ENCODE measurements around the gene UCK1.

The UCK1 gene

DNA sequence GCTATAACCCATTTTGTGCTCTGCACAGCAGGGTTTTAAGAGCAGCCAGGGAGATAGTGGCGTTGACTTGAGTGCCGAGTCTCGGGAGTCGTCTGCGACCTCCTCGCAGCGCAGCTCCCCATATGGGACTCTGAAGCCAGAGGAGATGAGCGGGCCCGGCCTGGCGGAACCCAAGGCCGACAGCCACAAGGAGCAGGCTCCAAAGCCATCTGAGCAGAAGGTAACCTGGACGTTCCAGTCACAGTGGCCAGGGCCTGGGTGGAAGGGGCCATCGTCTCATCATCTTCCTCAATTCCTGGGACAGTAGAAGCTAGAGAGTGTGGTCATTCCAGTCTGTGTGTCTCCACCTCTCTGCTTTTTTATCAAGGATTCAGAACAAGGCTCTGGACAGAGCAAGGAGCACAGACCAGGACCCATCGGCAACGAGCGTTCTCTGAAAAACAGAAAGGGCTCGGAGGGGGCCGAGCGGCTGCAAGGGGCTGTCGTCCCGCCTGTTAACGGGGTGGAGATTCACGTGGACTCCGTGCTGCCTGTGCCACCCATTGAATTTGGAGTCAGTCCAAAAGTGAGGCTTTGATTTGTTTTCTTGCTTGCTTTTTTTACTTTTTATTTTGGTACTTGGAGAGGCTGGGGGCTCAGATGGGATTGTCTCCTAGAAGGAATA is 48.6 kb downstream of the UCK1 start:
- in situ Hi-C loops (cut with MboI; ENCODE audit: low sequenced_read_pairs, unreplicated experiment): loop anchor here (10.0 kb wide), 1 partner anchor 118 kb away; no protein-coding TSS in a partner anchor
- TF ChIP-seq, protein P1, sequence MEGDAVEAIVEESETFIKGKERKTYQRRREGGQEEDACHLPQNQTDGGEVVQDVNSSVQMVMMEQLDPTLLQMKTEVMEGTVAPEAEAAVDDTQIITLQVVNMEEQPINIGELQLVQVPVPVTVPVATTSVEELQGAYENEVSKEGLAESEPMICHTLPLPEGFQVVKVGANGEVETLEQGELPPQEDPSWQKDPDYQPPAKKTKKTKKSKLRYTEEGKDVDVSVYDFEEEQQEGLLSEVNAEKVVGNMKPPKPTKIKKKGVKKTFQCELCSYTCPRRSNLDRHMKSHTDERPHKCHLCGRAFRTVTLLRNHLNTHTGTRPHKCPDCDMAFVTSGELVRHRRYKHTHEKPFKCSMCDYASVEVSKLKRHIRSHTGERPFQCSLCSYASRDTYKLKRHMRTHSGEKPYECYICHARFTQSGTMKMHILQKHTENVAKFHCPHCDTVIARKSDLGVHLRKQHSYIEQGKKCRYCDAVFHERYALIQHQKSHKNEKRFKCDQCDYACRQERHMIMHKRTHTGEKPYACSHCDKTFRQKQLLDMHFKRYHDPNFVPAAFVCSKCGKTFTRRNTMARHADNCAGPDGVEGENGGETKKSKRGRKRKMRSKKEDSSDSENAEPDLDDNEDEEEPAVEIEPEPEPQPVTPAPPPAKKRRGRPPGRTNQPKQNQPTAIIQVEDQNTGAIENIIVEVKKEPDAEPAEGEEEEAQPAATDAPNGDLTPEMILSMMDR (IDR thresholded peaks at IDR 0.05; ENCODE audit: borderline replicate concordance, control extremely low read depth, extremely low read depth, insufficient read depth, missing control alignments): no peak
- DNase-seq (ENCODE audit: low spot score): no peak

DNA sequence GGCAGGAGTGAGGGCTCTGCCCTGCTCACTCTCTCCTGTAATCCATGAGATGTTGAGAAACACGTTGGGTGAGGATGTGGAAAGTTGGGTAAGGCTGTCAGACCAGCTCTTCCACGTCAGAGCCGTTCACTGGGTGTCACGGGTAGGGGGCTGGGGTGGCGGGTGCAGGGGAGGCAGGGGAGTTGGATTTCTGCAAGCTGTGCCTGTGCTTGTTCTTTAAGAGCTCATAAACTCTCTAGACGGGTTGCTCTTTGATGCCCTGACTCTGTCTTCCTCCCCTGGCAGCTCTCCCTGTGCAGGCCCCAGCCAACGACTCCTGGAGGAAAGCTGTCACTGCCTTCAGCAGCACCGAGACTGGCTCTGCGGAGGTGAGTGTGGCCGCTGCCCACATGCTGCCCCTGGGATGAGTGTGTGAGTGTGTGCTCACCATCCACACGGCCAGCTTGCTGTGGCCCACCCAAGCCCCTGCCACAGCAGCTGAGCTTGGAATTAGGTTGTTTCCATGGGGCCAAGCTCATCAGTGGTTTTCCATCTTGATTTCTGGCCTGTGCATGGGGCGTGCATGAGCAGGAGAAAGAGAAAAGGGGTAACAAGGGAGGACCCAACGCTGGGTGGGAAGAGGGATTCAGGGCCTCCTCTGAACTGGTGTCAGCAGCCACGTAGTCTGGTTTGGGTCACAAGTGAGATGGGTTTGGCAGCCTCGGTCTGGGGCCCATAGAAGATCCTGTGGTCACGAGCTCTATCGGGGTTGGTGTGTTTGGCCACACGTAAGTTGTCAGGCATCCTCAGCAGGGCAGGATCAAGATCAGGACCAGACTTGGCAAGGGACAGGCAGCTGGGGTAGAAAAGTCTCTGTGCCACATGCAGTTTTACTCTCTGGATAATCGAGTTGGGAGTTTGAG is 49.4 kb downstream of the UCK1 start:
- TF ChIP-seq, protein P1 (IDR thresholded peaks at IDR 0.05; ENCODE audit: borderline replicate concordance, control extremely low read depth, extremely low read depth, insufficient read depth, missing control alignments): no peak
- DNase-seq (ENCODE audit: low spot score): no peak
- in situ Hi-C loops (cut with MboI; ENCODE audit: low sequenced_read_pairs, unreplicated experiment): loop anchor here (10.0 kb wide), 1 partner anchor 117 kb away; no protein-coding TSS in a partner anchor

DNA sequence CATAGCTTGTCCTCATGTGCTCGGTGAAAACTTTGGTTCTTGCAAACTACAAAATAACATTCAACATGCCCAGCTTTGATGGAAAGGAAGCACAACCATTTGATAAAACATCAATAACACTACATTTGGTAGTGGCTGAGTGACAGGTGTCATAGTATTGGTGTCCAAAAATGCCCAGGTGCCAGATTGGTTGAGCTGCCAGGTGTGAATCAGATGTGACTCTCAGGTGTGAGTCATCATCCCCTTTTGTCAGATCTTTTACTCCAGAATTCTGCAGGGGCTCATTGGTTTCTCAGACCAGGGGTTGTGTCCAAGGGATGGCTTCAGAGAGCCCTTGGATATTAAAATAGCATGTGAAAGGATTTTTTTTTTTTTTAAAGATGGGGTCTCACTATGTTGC is 50.8 kb downstream of the UCK1 start:
- no peak for DNase-seq (ENCODE audit: low spot score)
- TF ChIP-seq, protein P1 (IDR thresholded peaks at IDR 0.05; ENCODE audit: borderline replicate concordance, control extremely low read depth, extremely low read depth, insufficient read depth, missing control alignments): no peak
- in situ Hi-C loops (cut with MboI; ENCODE audit: low sequenced_read_pairs, unreplicated experiment): loop anchor here (10.0 kb wide), 1 partner anchor 115 kb away; no protein-coding TSS in a partner anchor

DNA sequence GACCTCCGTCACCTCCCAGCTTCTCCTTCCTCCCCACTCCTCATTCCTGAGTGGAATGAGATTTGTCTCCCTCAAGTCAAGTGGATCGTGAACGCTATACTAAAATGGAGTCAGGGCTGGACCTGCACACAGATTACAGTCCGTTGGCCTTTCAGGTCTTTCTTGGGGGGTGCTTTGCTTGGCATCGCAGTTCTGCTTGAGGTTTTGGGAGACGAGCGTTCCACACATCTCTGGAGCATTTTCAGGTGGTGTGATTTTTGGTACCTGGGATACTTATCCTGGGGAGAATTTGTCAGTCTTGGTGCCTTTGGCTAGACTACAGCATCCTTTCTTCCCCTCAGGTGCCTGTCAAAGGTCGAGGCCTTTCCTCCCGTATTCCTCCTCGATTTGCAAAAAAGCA is 52.2 kb downstream of the UCK1 start:
- in situ Hi-C loops (cut with MboI; ENCODE audit: low sequenced_read_pairs, unreplicated experiment): no loop called here
- no peak for DNase-seq (ENCODE audit: low spot score)
- TF ChIP-seq, protein P1 (IDR thresholded peaks at IDR 0.05; ENCODE audit: borderline replicate concordance, control extremely low read depth, extremely low read depth, insufficient read depth, missing control alignments): no peak

DNA sequence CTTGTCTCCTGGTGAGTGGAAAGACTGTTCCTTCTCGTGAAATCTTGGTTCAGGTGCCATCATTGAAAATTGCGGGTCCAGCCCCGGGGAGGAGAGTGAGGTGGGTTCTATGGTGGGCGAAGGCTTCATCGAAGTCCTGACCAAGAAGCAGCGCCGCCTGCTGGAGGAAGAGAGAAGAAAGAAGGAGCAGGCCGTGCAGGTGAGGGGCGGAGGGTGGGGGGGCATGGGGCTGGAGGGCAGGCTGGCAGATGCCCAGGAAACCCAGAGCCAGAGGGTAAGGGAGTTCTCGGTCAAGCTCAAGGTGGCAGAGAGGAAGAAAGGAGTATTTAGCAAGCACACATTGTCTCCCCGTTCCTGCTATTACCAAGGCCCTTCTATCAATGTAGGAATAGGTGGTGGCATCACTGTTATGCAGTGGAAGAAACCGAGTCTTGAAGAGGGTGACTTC is 52.6 kb downstream of the UCK1 start:
- DNase-seq (ENCODE audit: low spot score): peak; percentile 63
- in situ Hi-C loops (cut with MboI; ENCODE audit: low sequenced_read_pairs, unreplicated experiment): no loop called here
- TF ChIP-seq, protein P1 (IDR thresholded peaks at IDR 0.05; ENCODE audit: borderline replicate concordance, control extremely low read depth, extremely low read depth, insufficient read depth, missing control alignments): no peak

DNA sequence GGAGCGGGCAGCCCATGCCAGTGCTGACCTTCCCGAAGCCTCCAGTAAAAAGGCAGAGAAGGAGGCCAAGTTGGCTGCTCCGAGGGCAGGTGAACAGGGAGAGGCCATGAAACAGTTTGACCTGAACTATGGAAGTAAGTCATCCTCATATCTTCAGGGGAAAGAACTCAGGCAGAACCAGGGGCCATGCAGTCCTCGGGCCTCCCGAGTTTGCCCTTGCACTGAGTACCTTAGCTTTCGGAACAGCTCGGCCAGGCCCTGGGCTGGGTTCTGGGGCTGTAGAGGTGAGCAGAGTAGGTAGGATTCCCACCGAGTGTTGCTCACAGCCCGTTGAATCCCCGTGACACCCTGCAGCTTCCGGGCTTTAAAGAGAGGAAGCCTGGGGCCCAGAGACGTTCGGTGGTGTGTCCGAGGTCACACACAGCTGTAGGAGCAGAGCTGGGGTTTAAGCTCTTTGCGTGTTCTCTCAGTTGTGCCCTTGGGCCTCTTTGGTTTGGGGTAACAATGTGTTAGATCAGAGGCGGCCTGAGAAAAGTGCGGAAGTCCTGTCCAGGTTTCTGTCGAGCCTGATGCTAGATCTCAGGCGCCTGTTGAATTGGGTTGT is 53.1 kb downstream of the UCK1 start:
- in situ Hi-C loops (cut with MboI; ENCODE audit: low sequenced_read_pairs, unreplicated experiment): no loop called here
- TF ChIP-seq, protein P1 (IDR thresholded peaks at IDR 0.05; ENCODE audit: borderline replicate concordance, control extremely low read depth, extremely low read depth, insufficient read depth, missing control alignments): no peak
- no peak for DNase-seq (ENCODE audit: low spot score)
